ENCODE data around the gene NOL3.

DNA sequence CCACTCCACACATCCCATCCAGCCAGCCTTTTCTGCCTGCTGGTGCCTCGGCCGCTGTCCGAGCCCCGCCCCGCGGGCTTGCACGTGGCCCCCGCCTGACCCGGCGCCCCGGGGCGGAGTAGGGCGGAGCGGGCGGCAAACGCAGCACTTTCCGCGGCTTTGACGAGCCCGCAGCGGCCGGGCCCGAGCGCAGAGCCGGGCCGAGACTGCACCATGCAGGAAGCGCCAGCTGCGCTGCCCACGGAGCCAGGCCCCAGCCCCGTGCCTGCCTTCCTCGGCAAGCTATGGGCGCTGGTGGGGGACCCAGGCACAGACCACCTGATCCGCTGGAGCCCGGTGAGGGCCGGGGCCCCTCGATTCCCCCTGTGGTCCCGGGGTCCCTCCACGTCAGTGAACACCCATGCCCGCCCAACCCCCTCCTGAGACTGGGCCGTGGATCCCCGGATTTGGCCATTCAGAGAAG lies 5.7 kb upstream of the NOL3 start, which contains the start of gene HSF4:
- TF ChIP-seq, protein P1, sequence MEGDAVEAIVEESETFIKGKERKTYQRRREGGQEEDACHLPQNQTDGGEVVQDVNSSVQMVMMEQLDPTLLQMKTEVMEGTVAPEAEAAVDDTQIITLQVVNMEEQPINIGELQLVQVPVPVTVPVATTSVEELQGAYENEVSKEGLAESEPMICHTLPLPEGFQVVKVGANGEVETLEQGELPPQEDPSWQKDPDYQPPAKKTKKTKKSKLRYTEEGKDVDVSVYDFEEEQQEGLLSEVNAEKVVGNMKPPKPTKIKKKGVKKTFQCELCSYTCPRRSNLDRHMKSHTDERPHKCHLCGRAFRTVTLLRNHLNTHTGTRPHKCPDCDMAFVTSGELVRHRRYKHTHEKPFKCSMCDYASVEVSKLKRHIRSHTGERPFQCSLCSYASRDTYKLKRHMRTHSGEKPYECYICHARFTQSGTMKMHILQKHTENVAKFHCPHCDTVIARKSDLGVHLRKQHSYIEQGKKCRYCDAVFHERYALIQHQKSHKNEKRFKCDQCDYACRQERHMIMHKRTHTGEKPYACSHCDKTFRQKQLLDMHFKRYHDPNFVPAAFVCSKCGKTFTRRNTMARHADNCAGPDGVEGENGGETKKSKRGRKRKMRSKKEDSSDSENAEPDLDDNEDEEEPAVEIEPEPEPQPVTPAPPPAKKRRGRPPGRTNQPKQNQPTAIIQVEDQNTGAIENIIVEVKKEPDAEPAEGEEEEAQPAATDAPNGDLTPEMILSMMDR (IDR thresholded peaks at IDR 0.05; ENCODE audit: insufficient read depth, low read length), result no peak
- TF ChIP-seq GABPA (IDR thresholded peaks at IDR 0.05; ENCODE audit: low read depth) (no peak), POLR2AphosphoS5 (IDR thresholded peaks at IDR 0.05; ENCODE audit: low read depth) (no peak)
